ENCODE data around the gene THAP3.

GRCh38 chr1:6588128-6588892 lies 36.4 kb upstream of the THAP3 start:
- no peak for TF ChIP-seq CTCF (IDR thresholded peaks at IDR 0.05)
- no peak for TF ChIP-seq POLR2A (IDR thresholded peaks at IDR 0.05)
